Loucy (cell line): Measurements from ENCODE around the gene FUT4.

Experiments
- H2AFZ ChIP-seq: fragments of 200-600 bp; sonication (generic); 2 replicates; pipeline ENCODE4 v1.6.0; 2016; ENCODE audit warnings: antibody characterized with exemption, mild to moderate bottlenecking, low read length, moderate library complexity
- H3F3A ChIP-seq: fragments of 200-600 bp; 2 replicates; pipeline ENCODE4 v1.6.0; 2016; ENCODE audit warnings: antibody characterized with exemption, low read depth, mild to moderate bottlenecking
- H3K27me3 ChIP-seq: fragments of 200-600 bp; sonication (generic); 2 replicates; pipeline ENCODE4 v1.6.1; 2014; ENCODE audit warnings: low read length, mild to moderate bottlenecking; ENCODE audit not compliant: insufficient read depth, poor library complexity, severe bottlenecking
- H3K36me3 ChIP-seq: fragments of 200-600 bp; sonication (generic); 2 replicates; pipeline ENCODE4 v1.6.1; 2016; ENCODE audit warnings: low read length; ENCODE audit not compliant: insufficient read depth
- H3K4me1 ChIP-seq: fragments of 200-600 bp; sonication (generic); 2 replicates; pipeline ENCODE4 v1.5.1; 2014; ENCODE audit warnings: low read length, mild to moderate bottlenecking; ENCODE audit not compliant: insufficient read depth, poor library complexity, severe bottlenecking
- H3K4me2 ChIP-seq: fragments of 200-600 bp; sonication (generic); 2 replicates; pipeline ENCODE4 v1.6.0; 2014; ENCODE audit warnings: antibody characterized with exemption, low read length, low read depth, mild to moderate bottlenecking; ENCODE audit not compliant: poor library complexity, severe bottlenecking
- H3K4me3 ChIP-seq: fragments of 200-600 bp; sonication (generic); 2 replicates; pipeline ENCODE4 v1.5.1; 2014; ENCODE audit warnings: low read length, mild to moderate bottlenecking, mixed read lengths; ENCODE audit not compliant: poor library complexity, severe bottlenecking
- H3K79me2 ChIP-seq: fragments of 200-600 bp; sonication (generic); 2 replicates; pipeline ENCODE4 v1.6.1; 2014; ENCODE audit warnings: low read length; ENCODE audit not compliant: insufficient read depth
- H3K9ac ChIP-seq: fragments of 200-600 bp; sonication (generic); 2 replicates; pipeline ENCODE4 v1.6.0; 2014; ENCODE audit warnings: mild to moderate bottlenecking, low read depth, low read length, moderate library complexity; ENCODE audit not compliant: poor library complexity, severe bottlenecking
- H3K9me2 ChIP-seq: fragments of 200-600 bp; sonication (generic); replicated peaks from 2 replicates; pipeline ENCODE4 v1.6.1; 2016; ENCODE audit warnings: low read depth, low read length, mixed read lengths
- H3K9me3 ChIP-seq: fragments of 200-600 bp; sonication (generic); 2 replicates; pipeline ENCODE4 v1.6.1; 2014; ENCODE audit warnings: mild to moderate bottlenecking, antibody characterized with exemption, low read length, low read depth; ENCODE audit not compliant: insufficient read depth
- H4K20me1 ChIP-seq: fragments of 200-600 bp; sonication (generic); 2 replicates; pipeline ENCODE4 v1.6.0; 2014; ENCODE audit warnings: antibody characterized with exemption, low read length, mild to moderate bottlenecking; ENCODE audit not compliant: insufficient read depth, poor library complexity, severe bottlenecking
- EZH2phosphoT487 ChIP-seq: fragments of 200-600 bp; IDR thresholded peaks from 2 replicates; pipeline ENCODE4 v1.6.1; 2018; ENCODE audit warnings: antibody characterized with exemption, mild to moderate bottlenecking, moderate library complexity, borderline replicate concordance
- TF ChIP-seq, protein P1 (sequence below): fragments of 200-600 bp; sonication (generic); conservative IDR thresholded peaks from 2 replicates; pipeline ENCODE4 v1.5.1; 2014; ENCODE audit warnings: mild to moderate bottlenecking, antibody characterized with exemption, low read length

Gene FUT4

GRCh38 chr11:94543695-94544645 lies at the start of gene FUT4:
Gene FUT4, plus strand, starts transcription at chr11:94543921. Its CDS starts 213 bp downstream, at chr11:94544134.
- Histone ChIP-seq H4K20me1 (peaks cover 42% of the 10 kb centered on the region), H3K4me3 (peak within 1 kb of the TSS; percentile 74), H3K4me1 (peaks cover 45% of the 10 kb centered on the region), H3K4me2 (peak within 1 kb of the TSS; percentile 76), H3K9me2 (no peaks in the 10 kb centered on the region), H3K9me3 (no peaks in the 10 kb centered on the region), H2AFZ (peak within 1 kb of the TSS; percentile 82), H3F3A (no peaks in the 10 kb centered on the region), H3K36me3 (no peaks in the 10 kb centered on the region), H3K27me3 (no peaks in the 10 kb centered on the region), H3K79me2 (peaks cover 54% of the 10 kb centered on the region), H3K9ac (peak within 1 kb of the TSS; percentile 85)
- TF ChIP-seq, protein P1, sequence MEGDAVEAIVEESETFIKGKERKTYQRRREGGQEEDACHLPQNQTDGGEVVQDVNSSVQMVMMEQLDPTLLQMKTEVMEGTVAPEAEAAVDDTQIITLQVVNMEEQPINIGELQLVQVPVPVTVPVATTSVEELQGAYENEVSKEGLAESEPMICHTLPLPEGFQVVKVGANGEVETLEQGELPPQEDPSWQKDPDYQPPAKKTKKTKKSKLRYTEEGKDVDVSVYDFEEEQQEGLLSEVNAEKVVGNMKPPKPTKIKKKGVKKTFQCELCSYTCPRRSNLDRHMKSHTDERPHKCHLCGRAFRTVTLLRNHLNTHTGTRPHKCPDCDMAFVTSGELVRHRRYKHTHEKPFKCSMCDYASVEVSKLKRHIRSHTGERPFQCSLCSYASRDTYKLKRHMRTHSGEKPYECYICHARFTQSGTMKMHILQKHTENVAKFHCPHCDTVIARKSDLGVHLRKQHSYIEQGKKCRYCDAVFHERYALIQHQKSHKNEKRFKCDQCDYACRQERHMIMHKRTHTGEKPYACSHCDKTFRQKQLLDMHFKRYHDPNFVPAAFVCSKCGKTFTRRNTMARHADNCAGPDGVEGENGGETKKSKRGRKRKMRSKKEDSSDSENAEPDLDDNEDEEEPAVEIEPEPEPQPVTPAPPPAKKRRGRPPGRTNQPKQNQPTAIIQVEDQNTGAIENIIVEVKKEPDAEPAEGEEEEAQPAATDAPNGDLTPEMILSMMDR, result no peak
- no peak for TF ChIP-seq EZH2phosphoT487

GRCh38 chr11:94494126-94494680 lies 49.5 kb upstream of the FUT4 start:
- peak overlapping the region; percentile 88 for H3K4me3 ChIP-seq
- no peaks in the 10 kb centered on the region for H3K9me3 ChIP-seq
- H3K36me3 ChIP-seq, result peaks cover 19% of the 10 kb centered on the region
- no peaks in the 10 kb centered on the region for H3F3A ChIP-seq
- H3K4me2 ChIP-seq, result peak overlapping the region; percentile 97
- peak overlapping the region; percentile 88 for H2AFZ ChIP-seq
- no peak for TF ChIP-seq EZH2phosphoT487
- TF ChIP-seq, protein P1, result no peak
- H3K9ac ChIP-seq, result peak overlapping the region; percentile 91
- H3K79me2 ChIP-seq, result peaks cover 63% of the 10 kb centered on the region
- no peaks in the 10 kb centered on the region for H3K9me2 ChIP-seq
- peaks cover 49% of the 10 kb centered on the region for H3K4me1 ChIP-seq
- H4K20me1 ChIP-seq, result peaks cover 28% of the 10 kb centered on the region
- no peaks in the 10 kb centered on the region for H3K27me3 ChIP-seq

- H3K36me3 ChIP-seq, result peaks cover 17% of the 10 kb centered on the region
- H3F3A ChIP-seq, result no peaks in the 10 kb centered on the region
- H3K27me3 ChIP-seq, result no peaks in the 10 kb centered on the region
- no peak for TF ChIP-seq EZH2phosphoT487
- TF ChIP-seq, protein P1, result no peak
- no peak overlapping the region for H3K4me3 ChIP-seq
- H3K9ac ChIP-seq, result no peak overlapping the region
- H4K20me1 ChIP-seq, result peaks cover 2% of the 10 kb centered on the region
- H3K9me2 ChIP-seq, result no peaks in the 10 kb centered on the region
- H3K4me2 ChIP-seq, result no peak overlapping the region
- H3K9me3 ChIP-seq, result no peaks in the 10 kb centered on the region
- no peak overlapping the region for H2AFZ ChIP-seq
- H3K4me1 ChIP-seq, result peaks cover 8% of the 10 kb centered on the region
- H3K79me2 ChIP-seq, result peaks cover 8% of the 10 kb centered on the region
These were observed 43.5 kb upstream of the FUT4 start for GRCh38 chr11:94500181-94500580.
